ENCODE results near the gene SMIM45.
A peak's percentile ranks its signal among the peaks of the same experiment; 100 is the strongest.

SMIM45 gene

DNA sequence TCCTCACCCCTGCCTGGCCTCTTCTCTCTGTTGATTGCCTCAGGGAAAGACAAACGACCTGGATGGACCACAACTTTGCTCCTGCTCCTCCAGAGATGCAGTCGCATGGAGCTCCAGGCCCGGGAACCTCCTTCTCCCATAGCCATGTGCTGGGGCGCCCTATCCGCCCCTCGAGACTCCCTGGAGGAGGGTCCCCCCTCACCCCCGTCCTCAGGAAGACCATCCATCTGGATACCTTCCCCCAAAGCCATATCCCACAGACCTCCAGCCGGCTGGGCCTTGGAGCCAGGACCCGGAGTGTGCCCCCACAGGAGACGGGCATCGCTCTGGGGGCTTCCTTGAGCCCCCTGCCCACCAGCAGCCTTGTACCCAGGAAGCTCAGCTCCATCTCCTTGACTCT, 19.5 kb downstream of the SMIM45 start:
- no peak for DNase-seq

DNA sequence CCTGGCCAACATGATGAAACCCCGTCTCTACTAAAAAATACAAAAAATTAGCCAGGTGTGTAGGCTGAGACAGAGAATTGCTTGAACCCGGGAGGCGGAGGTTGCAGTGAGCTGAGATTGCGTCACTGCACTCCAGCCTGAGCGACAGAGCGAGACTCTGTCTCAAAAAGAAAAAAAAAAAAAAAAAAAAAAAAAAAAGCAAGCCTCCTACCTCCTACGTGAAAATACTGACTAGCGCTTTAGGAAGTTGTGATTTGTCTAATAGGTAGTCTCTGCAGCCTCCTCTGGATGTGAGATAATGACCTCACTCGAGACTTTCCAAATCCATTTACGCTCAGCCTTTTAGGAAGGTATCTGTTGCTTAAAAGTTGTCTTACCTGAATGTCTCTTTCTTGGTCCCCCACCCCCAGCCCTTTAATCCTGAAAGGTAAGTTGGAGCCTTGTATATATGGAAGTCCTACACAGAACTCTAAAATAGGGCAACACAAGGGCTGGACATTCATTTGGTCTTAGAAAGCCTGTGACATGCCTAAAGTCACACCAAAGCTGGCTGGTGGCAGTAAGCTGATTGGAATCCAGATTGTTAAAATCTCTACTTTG, 22.8 kb downstream of the SMIM45 start:
- DNase-seq = no peak

DNA sequence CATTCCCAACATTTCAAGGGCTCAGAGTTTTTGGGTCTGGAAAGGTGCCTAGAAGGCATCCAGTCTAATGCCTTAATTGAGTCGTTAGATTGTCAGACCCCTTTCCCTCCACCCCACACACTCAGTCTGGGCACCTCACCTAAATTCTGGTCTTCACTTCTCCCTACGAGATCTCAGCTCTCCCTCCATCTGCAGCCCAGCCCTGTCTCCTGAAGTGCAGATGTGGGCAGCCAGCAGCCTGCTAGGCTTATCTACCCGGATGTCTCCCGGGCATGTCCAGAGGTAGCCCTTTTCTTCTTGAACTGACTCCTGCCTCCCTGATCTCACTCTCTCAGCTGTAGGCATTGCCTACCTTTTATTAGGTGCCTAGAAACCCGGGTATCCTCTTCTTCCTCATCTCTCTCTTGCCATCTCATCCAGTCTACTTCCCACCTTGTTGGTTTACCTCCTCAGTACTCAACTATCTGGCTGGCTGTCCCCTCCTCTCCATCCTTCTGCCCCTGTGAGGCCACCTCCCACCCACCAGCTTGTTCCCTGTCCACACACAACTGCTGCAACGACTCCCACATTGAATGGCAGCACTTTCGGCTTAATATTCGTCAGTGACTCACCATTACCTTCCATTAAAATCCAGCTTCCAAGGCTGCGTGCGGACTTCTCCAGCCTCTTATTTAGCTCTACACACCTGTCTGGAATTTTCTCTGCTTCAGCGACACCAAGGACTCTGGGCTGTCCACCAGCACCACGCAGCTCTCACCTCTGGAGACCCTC, 23.5 kb downstream of the SMIM45 start:
- DNase-seq = no peak

DNA sequence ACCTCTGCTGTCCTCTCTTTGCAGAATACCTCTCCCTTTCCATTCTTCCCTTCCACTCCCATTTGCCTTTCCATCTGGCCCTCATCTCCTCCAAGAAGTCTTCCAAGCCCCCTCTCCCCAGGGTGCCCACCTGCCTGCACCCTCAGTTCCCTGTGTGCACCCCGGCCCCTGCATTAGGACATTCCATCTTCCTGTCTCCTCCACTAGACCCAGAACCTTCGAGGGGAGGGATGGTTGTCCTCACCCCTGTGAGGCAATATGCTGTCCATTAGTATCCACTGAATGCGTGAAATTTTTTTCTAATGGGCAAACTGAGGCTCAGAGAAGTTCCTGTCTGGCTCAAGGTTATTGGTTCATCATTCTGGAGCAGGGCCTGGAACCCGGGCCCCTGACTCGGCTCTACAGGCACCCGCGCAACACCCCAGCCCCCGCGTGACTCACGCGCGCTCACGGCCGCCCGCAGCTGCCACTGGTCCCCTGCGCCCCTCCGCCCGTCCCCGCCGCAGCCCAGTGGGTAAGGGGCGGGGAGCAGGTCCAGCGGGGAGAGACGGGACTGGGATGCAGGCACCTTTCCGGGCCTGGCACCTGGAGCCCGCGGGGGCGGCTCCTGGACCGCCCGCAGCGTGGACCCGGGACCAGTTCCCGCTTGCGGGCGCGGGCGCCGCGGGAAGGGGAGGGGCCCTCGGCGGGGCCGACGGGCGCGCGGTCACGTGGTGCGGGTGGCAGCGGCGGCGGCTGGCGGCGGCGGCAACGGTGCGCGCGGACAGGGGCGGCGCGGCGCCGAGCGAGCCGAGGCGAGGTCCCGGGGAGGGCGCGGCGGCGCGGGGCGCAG, 24.3 kb downstream of the SMIM45 start:
- peak; percentile 43 for DNase-seq

DNA sequence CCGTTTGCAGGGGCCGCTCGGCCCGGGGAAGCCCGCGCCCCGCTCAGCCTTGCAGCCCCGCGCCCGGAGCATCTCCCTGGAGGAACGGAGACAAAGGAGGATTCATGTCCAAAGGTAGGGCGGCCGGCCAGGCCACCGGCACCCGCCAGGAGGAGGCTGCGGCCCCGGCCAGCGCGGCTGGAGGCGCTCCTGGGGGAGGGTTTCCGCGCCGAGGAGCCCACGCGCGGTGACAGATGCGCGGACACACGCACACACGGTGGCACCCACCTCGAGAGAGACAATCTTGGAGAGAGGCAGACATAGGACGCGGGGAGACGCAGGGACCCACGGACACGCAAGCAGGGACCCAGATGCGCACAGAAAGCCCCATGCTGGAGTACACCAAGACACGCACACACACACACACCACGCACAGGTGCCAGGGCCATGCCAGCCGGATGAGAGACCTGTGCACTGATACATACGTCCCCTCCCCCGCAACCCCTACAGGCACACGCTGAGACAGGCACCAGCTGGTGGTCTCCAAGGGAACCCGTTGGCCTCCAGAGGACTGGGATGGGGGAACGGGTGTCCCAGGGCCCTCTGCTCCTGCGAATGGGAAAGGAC, 25.1 kb downstream of the SMIM45 start:
- no peak for DNase-seq

DNA sequence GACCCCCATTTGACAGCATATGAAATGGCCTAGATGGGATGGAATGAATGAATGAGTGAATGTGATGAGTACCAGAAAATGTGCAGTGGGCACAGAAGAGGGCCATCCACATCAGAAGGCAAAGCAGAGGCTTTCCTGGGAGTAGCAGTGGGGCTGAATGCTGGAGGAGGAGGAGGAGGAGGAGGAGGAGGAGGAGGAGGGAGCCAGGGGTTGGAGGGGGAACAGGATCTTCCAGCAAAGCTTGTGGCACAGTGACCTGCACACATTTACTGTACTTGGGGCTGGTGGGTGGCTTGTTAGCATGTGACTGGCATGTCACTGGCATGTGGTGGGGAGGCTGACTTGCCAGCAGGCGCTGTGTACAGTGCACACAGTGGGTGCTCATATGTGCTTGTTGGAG, 26.8 kb downstream of the SMIM45 start:
- no peak for DNase-seq

DNA sequence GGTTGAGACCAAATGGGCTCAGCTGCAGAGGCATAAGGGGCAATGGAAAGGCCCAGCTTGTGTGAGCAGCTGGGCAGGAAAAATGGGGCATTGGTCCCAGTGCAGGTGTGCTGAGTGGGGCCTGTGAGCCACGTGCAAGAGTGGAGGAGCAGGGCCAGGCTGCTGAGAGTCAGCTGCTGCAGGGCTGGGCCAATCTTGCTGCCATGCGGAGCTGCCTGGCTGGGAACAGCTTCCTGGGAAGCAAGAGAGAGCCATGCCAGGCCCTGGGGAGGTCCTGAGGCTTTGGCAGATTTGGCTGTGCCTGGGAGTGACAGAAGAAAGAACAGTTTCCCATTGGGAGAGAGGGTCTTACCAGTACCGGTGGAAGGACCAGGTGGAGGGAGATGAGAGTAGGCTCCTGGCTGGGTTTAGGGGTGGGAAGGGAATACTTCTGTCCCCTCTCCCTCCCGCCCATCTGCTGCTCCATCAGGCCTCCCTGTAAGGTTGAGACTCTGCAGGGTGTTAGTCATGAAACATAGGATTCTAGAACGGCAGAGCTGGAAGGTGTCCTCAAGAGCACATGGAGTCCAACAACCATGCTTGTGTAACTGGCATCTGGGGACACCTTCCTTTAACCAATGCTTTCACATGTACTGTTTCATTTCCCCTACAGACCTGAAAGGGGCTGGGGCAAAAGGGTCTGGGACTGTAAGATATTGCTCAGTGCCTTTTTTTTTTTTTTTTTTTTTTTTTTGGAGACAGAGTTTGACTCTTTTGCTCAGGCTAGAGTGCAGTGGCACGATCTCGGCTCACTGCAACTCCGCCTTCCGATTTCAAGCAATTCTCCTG, 27.7 kb downstream of the SMIM45 start:
- DNase-seq = no peak

DNA sequence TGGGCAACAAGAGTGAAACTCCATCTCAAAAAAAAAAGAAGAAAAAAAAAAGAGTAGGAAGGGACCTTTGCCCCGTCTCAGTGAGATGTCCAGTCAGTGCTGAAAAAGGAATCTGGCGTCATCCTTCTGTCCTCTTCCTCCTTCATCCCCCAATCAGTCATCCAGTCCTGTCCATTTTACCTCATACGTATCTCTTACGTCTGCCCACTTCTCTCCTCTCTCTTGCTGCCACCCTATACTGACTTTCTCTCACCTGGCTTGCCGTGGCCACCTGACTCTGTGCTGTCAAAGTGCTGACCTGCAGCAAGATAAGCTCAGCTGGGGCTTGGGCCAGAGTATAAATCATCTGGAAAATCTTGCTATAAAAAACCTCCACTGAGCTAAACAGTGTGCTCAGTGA, 30.9 kb downstream of the SMIM45 start:
- DNase-seq = no peak

DNA sequence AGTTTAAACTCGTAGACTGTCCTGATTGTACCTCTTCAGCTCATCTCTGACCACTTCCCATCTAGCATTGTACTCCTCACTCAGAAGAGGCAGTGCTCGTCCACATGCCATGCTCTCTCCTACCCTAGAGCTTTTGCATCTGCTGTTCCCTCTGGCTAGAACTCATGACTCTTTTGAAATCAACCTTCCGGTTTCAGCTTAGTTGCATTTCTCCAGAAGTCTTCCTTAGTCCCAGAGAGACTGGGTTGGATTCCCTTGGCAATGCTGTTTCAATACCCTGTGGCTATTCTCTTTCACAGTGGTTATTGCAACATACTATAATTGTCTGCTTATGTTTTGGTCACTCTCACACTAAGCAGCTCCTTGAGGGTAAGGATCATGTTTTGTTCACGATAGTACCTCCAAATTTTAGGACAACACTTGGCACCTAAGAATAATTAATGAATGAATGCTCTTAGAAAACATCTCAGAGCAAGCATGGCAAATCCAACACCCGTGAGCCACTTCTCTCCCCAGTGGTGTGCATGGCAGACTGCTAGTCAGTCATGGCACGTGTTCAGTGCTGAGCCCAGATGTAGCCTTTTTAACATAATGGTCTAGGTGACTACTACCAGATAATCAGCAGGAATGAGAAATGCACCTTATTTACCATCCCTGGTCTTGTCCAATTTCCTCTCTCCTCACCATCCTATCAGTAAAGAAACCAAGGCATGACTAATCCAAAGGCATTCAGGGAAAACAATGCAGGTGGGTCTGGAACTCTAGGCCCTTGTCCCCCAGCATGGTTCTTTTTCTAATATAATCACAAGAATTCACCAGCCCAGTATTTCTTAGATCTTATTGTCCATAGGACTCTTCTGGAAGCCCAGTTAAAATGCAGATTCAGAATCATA, 31.8 kb downstream of the SMIM45 start:
- no peak for DNase-seq

DNA sequence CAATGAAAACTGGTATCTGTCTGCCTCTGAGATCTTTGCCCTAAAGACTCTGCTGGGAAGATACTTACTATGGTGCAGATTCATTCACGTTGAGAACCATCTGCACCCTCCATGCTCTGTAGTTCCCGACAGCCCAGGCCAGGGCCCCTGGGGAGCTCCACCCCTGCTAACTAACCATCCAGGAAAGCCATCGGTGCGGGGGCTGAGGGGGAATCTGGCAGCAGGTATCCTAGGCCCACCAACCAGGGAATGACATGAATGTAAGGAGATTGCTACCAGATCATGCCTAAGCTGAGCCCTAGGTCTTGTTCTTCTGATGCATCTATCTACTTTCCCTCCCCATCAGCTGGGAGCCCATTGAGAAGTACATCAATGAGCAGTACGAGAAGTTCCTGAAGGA, 35.3 kb downstream of the SMIM45 start:
- no peak for DNase-seq

DNA sequence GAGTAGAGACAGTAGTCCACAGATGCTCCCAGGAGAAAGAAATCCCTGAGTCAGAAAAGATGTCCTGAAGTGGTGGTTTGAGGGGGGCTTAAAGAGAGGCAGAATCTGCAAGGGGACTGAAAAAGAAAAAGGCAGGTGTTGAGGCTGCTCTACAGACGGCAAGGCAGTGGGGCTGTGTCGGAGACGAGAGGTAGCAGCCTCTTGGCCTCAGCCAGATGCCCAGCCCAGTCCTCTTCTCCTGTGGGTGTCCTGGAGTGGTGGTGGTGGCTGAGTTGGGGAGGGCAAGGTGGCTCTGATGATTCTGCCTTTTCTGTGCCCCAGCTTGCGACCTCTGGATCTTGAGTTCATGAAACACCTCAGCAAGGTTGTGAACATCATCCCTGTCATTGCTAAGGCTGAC, 37.3 kb downstream of the SMIM45 start:
- DNase-seq = no peak

DNA sequence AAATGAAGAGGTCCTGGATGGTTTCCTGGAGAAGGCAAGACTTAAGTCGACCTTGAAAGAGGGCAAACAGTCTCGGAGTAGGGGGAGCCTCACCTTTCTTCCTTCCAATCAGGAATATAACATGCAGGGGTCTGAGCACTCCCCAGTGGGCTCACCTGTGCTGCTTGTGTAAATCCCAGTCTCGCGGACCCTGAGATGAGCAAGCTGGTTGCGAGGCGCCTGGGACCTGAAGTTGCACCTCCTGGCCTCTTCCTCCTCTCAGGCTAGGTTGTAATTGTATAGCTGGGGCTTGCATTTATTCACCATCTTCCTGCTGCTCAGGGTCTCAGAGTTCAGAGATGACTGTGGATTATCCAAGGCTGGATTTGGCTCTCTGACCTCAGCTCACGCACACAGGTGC, 39.2 kb downstream of the SMIM45 start:
- no peak for DNase-seq

DNA sequence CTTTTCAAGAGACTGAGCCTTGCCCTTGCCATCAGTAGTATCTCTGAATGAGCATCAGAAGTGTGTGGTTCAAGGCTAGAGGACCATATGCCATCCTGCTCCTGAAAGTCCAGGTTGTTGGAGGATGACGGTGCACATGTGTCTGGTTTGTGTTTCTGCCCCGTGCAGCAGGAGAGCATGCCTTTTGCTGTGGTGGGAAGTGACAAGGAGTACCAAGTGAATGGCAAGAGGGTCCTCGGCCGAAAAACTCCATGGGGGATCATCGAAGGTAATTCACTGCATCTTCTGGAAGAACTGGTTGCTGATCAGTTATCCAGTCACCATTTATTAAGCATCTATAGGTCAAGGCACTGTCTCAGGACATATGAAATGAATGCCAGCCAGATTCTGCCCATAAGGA, 40.5 kb downstream of the SMIM45 start:
- no peak for DNase-seq

DNA sequence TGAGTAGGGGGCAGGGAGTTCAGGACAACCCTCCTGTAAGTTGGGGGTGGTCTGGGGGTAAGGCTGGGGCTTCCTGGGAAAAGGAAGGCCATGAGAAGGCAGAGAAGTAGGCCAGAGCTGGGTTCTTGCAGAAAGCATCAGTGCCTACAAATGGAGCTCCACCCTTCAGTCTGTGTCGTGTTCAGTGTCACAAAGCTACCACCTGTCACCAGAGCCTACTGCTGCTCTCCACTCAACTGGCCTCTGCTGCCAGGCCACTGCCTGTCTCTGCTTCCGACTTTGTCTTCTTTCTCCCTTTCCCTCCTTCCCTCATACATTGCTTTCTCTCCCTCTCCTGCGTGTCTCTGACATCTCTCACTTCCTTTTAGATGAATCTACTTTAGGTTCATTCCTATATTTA, 43.3 kb downstream of the SMIM45 start:
- no peak for DNase-seq

DNA sequence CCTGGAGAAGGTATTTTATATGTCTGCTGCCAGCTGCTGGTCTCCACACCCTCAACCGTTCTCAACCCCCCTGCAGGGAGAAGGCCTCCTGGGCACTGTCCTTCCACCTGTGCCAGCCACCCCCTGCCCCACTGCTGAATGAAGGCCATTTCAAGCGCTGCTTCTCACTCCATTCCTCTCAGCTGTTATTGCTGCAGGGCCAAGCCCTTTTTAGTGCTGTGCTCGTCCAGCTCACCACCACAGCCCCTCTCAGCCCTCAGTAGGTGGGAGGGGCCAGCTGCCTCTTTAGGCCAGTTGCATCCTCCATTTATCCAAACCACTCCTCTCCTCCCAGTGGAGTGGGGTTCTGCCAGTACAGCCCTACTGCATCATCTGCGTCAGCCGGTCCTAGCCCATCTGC, 44.9 kb downstream of the SMIM45 start:
- no peak for DNase-seq

DNA sequence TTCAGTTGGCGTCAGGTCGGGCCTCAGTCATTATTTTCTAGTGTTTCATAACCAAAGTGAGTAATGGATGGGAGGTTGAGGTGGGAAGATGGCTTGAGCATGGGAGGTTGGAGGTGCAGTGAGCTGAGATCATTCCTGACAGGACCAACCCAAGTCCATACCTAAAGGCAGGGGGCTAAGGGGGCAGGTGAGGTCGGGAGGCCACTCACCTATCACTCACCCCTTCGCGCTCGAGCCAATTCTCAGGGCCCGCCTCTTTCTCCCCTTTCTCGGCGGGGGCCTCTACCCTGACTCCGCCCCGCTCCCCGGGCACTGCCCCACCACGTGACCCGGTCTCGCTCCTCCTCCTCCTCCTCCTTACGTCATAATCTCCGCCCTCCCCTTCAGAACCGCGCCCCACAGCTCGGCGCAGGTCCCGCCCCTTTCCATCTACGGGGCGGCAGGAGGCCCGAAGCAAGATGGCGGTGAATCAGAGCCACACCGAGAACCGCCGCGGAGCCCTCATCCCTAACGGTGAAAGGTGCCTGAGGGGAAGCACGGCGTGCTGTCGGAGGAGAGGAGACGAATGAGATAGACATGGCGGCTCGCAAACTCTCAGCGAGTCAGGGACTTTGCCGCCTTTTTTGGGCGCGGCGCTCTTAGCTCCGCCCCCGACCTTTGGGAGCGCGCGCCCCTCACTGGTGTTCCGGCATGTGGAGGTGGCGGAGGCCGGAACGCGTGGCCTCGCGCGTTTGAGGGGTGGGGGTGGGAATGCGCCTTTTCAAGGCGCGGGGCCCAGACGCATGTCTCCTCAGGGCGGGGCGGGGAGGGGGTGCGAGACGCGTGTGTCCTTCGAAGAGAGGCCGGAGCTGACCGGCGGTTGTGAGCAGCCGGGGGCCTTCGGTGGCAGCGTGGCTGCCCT, 46.7 kb downstream of the SMIM45 start, which contains the start of gene WBP2NL:
Gene WBP2NL (plus strand): TSS at position 428 of the 901 bp plus-strand sequence. CDS start 31 bp downstream, at position 459.
- DNase-seq = peak; percentile 94

DNA sequence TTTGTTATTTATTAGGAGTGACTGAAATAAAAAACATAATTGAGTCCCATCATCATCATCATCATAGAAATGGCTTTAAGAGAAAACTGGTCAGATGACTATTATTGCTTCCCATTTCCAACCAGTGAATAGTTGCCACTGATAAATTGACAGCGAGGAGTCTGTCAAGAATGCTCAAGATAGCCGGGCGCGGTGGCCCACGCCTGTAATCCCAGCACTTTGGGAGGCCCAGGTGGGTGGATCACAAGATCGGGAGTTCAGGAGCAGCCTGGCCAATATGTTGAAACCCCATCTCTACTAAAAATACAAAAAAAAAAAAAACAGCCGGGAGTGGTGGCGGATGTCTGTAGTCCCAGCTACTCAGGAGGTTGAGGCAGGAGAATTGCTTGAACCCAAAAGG, 48.5 kb downstream of the SMIM45 start:
- DNase-seq = no peak

DNA sequence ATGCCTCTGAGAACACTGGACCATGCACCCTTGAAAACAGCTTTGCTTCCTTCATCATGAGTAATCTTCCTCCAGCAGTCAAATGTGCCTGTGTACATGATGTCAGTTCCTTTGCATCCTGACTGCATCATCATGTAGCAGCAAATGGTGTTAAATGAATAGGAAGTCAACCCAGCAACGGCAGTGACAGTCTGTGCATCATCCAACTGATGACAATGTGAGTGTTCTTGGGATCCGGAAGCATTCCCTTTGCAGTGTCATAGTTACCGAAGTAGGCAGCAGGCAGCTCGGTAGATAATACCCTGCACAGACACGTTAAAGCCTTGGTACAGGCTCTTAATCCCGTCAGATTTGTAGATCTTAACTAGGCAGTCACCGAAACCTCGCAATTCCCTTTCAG, 49.2 kb downstream of the SMIM45 start:
- DNase-seq = no peak

DNA sequence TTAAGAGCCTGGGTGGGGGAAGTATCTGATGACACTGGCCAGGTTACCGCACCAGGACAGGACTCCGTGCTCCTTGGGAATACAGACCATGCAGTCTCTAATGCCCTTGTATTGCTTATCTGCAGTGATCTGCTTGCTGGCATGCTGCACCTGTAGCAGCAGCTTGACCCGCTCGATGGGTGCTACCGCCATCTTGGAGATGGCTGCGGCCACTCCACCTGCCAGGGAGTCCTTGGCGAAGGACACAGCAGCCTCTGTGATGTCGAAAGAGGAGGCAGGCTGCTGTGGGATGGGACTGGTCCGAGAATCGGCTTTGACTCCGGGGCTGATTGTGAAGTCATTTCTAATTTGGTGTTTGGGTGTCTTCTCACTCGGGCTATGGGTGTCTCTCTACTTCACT, 49.8 kb downstream of the SMIM45 start:
- DNase-seq = no peak

DNA sequence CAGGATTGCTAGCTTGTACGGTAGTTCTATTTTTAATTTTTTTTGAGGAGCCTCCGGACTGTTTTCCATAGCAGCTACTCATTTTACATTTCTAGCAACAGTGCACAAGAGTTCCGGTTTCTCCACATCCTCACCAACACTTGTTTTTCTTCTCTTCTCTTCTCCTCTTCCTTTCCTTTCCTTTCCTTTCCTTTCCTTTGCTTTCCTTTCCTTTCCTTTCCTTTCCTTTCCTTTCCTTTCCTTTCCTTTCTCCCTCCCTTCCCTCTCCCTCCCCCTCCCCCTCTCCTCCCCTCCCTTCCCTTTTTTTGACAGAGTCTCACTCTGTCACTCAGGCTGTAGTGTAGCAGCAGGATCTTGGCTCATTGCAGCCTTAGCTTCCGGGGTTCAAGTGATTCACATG, 56.0 kb downstream of the SMIM45 start:
- no peak for DNase-seq
